ENCODE results near the gene NEU2. TPM values are rescaled to one million over a fixed set of nuclear protein-coding genes. Genes with fewer than 3 reads are reported as not detected.
A peak's percentile ranks its signal among the peaks of the same experiment; 100 is the strongest.

NEU2 gene
- total and polyA plus RNA-seq, 2 of the 13 experiments (the other 11 are each of a cell fraction or from before 2014, with no cell fraction given): not detected

GRCh38 chr2:233013027-233013461 lies 19.4 kb upstream of the NEU2 start, which contains the start of gene NGEF (continued):
- TF ChIP-seq ZNF891 (CRISPR knock-in tag; IDR thresholded peaks at IDR 0.05) (no peak), SNAPC4 (CRISPR knock-in tag; IDR thresholded peaks at IDR 0.05) (no peak), ZNF431 (CRISPR knock-in tag; IDR thresholded peaks at IDR 0.05; ENCODE audit: borderline replicate concordance, low read depth) (no peak), THAP7 (CRISPR knock-in tag; IDR thresholded peaks at IDR 0.05) (no peak), ZFX (CRISPR knock-in tag; IDR thresholded peaks at IDR 0.05; ENCODE audit: low read depth) (peak; percentile 85), ZBED4 (CRISPR knock-in tag; IDR thresholded peaks at IDR 0.05; ENCODE audit: borderline replicate concordance) (peak; percentile 87), HOMEZ (CRISPR knock-in tag; IDR thresholded peaks at IDR 0.05; ENCODE audit: low read depth) (peak; percentile 95), EEA1 (CRISPR knock-in tag; IDR thresholded peaks at IDR 0.05; ENCODE audit: borderline replicate concordance) (no peak), XRCC5 (optimal IDR thresholded peaks at IDR 0.05; ENCODE audit: low read length) (peak; percentile 73), NCOR1 (IDR thresholded peaks at IDR 0.05; ENCODE audit: borderline replicate concordance, low read length) (peak; percentile 69; the same call in 1 of the 2 replicates), KMT2B (CRISPR knock-in tag; IDR thresholded peaks at IDR 0.05) (peak; percentile 66; the same call in 1 of the 2 replicates), MLLT10 (CRISPR knock-in tag; IDR thresholded peaks at IDR 0.05) (no peak)
- TF ChIP-seq, protein P1, sequence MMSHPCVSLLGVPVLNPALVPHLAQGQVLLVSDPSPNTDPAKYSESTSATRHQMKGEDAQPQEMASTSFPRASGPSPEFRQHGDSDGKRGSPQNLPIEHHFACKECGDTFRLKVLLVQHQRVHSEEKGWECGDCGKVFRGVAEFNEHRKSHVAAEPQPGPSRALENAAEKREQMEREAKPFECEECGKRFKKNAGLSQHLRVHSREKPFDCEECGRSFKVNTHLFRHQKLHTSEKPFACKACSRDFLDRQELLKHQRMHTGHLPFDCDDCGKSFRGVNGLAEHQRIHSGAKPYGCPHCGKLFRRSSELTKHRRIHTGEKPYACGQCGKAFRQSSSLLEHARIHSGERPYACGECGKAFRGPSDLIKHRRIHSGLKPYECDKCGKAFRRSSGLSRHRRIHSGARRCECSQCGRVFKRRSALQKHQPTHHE (CRISPR knock-in tag; IDR thresholded peaks at IDR 0.05; ENCODE audit: borderline replicate concordance): no peak
- TF ChIP-seq, protein P2, sequence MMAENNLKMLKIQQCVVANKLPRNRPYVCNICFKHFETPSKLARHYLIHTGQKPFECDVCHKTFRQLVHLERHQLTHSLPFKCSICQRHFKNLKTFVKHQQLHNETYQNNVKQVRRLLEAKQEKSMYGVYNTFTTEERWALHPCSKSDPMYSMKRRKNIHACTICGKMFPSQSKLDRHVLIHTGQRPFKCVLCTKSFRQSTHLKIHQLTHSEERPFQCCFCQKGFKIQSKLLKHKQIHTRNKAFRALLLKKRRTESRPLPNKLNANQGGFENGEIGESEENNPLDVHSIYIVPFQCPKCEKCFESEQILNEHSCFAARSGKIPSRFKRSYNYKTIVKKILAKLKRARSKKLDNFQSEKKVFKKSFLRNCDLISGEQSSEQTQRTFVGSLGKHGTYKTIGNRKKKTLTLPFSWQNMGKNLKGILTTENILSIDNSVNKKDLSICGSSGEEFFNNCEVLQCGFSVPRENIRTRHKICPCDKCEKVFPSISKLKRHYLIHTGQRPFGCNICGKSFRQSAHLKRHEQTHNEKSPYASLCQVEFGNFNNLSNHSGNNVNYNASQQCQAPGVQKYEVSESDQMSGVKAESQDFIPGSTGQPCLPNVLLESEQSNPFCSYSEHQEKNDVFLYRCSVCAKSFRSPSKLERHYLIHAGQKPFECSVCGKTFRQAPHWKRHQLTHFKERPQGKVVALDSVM (CRISPR knock-in tag; IDR thresholded peaks at IDR 0.05): peak; percentile 32

All from HepG2 (cell line).